SK-N-SH (cell line): Measurements from ENCODE around the gene HMGXB3. TPM values are rescaled to one million over a fixed set of nuclear protein-coding genes. Genes with fewer than 3 reads are reported as not detected.

Experiments used
- CTCF ChIA-PET: fragments of 300-600, 350-600 bp; formaldehyde crosslinking; extraction: SDS; loops from one replicate; lab custom pipeline; 2021; lab: Yijun Ruan, JAX
- POLR2A ChIA-PET: fragments of 350-600 bp; sonication (Branson Sonifier 250); formaldehyde crosslinking; extraction: SDS; loops from one replicate; lab custom pipeline; 2020; ENCODE audit warnings: antibody characterized with exemption, inconsistent platforms; lab: Yijun Ruan, JAX
- DNase-seq: peaks from one replicate; pipeline ENCODE4 v3.0.0; 2012
- H2AFZ ChIP-seq: fragments of 200-600 bp; sonication (generic); 2 replicates; pipeline ENCODE4 v1.8.1; 2016; ENCODE audit warnings: antibody characterized with exemption, mild to moderate bottlenecking, low read depth
- H3F3A ChIP-seq: fragments of 200-600 bp; sonication (generic); replicated peaks from 2 replicates; pipeline ENCODE3; 2016; ENCODE audit warnings: antibody characterized with exemption, mild to moderate bottlenecking; ENCODE audit not compliant: insufficient read depth
- H3K27ac ChIP-seq, 2 experiments: fragments of 200-500 bp in 1 of 2; fragments of 200-600 bp in 1 of 2; sonication (Bioruptor generic) in 1 of 2; sonication (generic), shearing (Covaris generic) in 1 of 2; 2 replicates each; pipeline versions ENCODE4 v1.5.1 to v1.6.1; 2014 to 2016; ENCODE audit warnings: low read depth in 2 of 2, inconsistent platforms in 1 of 2, low read length in 1 of 2, mild to moderate bottlenecking in 1 of 2, mixed read lengths in 1 of 2
- H3K27me3 ChIP-seq: fragments of 200-600 bp; sonication (generic), shearing (Covaris generic); 2 replicates; pipeline ENCODE4 v1.6.1; 2016; ENCODE audit warnings: mixed run types; ENCODE audit not compliant: insufficient read depth
- H3K36me3 ChIP-seq, 2 experiments: fragments of 200-500 bp in 1 of 2; fragments of 200-600 bp in 1 of 2; sonication (Bioruptor generic) in 1 of 2; sonication (generic) in 1 of 2; replicated peaks in 1 of 2; 2 replicates each; pipeline versions ENCODE3 to v1.5.1; 2014 to 2016; ENCODE audit warnings: low read length in 1 of 2, mild to moderate bottlenecking in 1 of 2; ENCODE audit not compliant: insufficient read depth in 2 of 2, control insufficient read depth in 1 of 2
- H3K4me1 ChIP-seq, 2 experiments: fragments of 200-500 bp in 1 of 2; fragments of 200-600 bp in 1 of 2; sonication (Bioruptor generic) in 1 of 2; sonication (generic), shearing (Covaris generic) in 1 of 2; 2 replicates each; pipeline versions ENCODE4 v1.5.1 to v1.6.1; 2014 to 2016; ENCODE audit warnings: low read depth in 1 of 2, low read length in 1 of 2, mixed run types in 1 of 2; ENCODE audit not compliant: insufficient read depth in 2 of 2, control insufficient read depth in 1 of 2
- H3K4me2 ChIP-seq: fragments of 200-600 bp; sonication (generic), shearing (Covaris generic); 2 replicates; pipeline ENCODE4 v1.6.1; 2017; ENCODE audit warnings: mixed run types
- H3K4me3 ChIP-seq, 2 experiments: fragments of 200-500 bp in 1 of 2; fragments of 200-600 bp in 1 of 2; sonication (Bioruptor generic) in 1 of 2; sonication (generic), shearing (Covaris generic) in 1 of 2; 2 replicates each; pipeline versions ENCODE4 v1.5.1 to v1.8.1; 2014 to 2016; ENCODE audit warnings: low read depth in 2 of 2, inconsistent platforms in 1 of 2, low read length in 1 of 2, mild to moderate bottlenecking in 1 of 2, mixed read lengths in 1 of 2, moderate library complexity in 1 of 2
- H3K79me2 ChIP-seq: fragments of 200-600 bp; sonication (generic); 2 replicates; pipeline ENCODE4 v1.8.1; 2017; ENCODE audit warnings: mild to moderate bottlenecking; ENCODE audit not compliant: insufficient read depth
- H3K9ac ChIP-seq: fragments of 200-600 bp; sonication (generic); 2 replicates; pipeline ENCODE4 v1.6.1; 2017; ENCODE audit warnings: mixed run types
- H3K9me2 ChIP-seq: fragments of 200-600 bp; sonication (generic); 2 replicates; pipeline ENCODE4 v1.6.1; 2017; ENCODE audit warnings: mixed run types
- H3K9me3 ChIP-seq: fragments of 200-600 bp; sonication (generic); 2 replicates; pipeline ENCODE4 v1.6.1; 2017; ENCODE audit warnings: mixed run types, mild to moderate bottlenecking, moderate library complexity
- H4K20me1 ChIP-seq: fragments of 200-600 bp; sonication (generic); 2 replicates; pipeline ENCODE4 v1.6.1; 2017; ENCODE audit warnings: mild to moderate bottlenecking, mixed run types; ENCODE audit not compliant: insufficient read depth
- FOSL2 ChIP-seq: IDR thresholded peaks from 2 replicates; pipeline ENCODE4 v1.4.0; 2012; ENCODE audit warnings: low read depth, mild to moderate bottlenecking, moderate library complexity, borderline replicate concordance
- FOXM1 ChIP-seq: IDR thresholded peaks from 2 replicates; pipeline ENCODE4 v1.4.0; 2012; ENCODE audit warnings: low read depth, mild to moderate bottlenecking
- GATA2 ChIP-seq: sonication (generic); formaldehyde crosslinking; IDR thresholded peaks from 2 replicates; pipeline ENCODE4 v1.5.0; 2020; ENCODE audit warnings: mild to moderate bottlenecking, missing genetic modification reagents
- MAX ChIP-seq: IDR thresholded peaks from 2 replicates; pipeline ENCODE4 v1.4.0; 2012; ENCODE audit warnings: low read depth
- POLR2AphosphoS5 ChIP-seq: IDR thresholded peaks from 2 replicates; pipeline ENCODE4 v1.6.1; 2012; ENCODE audit warnings: low read depth, low read length
- RCOR1 ChIP-seq: fragments of 150-350 bp; IDR thresholded peaks from 2 replicates; pipeline ENCODE4 v1.6.1; 2017; ENCODE audit warnings: antibody characterized with exemption, low read length
- RXRA ChIP-seq: IDR thresholded peaks from 2 replicates; pipeline ENCODE4 v1.4.0; 2012; ENCODE audit warnings: low read depth, mild to moderate bottlenecking, borderline replicate concordance
- SIN3A ChIP-seq: IDR thresholded peaks from 2 replicates; pipeline ENCODE4 v1.6.1; 2012; ENCODE audit warnings: low read depth, mild to moderate bottlenecking, low read length, moderate library complexity, borderline replicate concordance
- SMC3 ChIP-seq: IDR thresholded peaks from 2 replicates; pipeline ENCODE4 v1.6.1; 2012; ENCODE audit warnings: low read depth, low read length, improper control_type of control experiment
- TEAD4 ChIP-seq: IDR thresholded peaks from 2 replicates; pipeline ENCODE4 v1.4.0; 2012; ENCODE audit warnings: mild to moderate bottlenecking, borderline replicate concordance; ENCODE audit not compliant: insufficient read depth
- USF1 ChIP-seq: IDR thresholded peaks from 2 replicates; pipeline ENCODE4 v1.4.0; 2012; ENCODE audit warnings: low read depth, borderline replicate concordance
- USF2 ChIP-seq: fragments of 150-350 bp; IDR thresholded peaks from 2 replicates; pipeline ENCODE4 v1.6.1; 2017; ENCODE audit warnings: antibody characterized with exemption, low read length, low read depth, borderline replicate concordance
- YY1 ChIP-seq: IDR thresholded peaks from 2 replicates; pipeline ENCODE4 v1.4.0; 2012; ENCODE audit warnings: low read depth, mild to moderate bottlenecking
- WGBS: methylation state at CpG from one replicate; pipeline ENCODE4 v1.1.6; 2017; ENCODE audit warnings: low lambda C conversion rate; 5-methylcytosine and 5-hydroxymethylcytosine counted together
- polyA plus RNA-seq, 3 experiments: library from polyadenylated mRNA; depleted of rRNA; stranded (reverse); fragments of >200 nt; gene quantifications; 2 replicates each; pipeline ENCODE4 v1.2.3, GENCODE V29; 2012

The HMGXB3 gene
- polyA plus RNA-seq, 1 of the 3 experiments (the other 2 are of a cell fraction), result 28.8 TPM

DNA sequence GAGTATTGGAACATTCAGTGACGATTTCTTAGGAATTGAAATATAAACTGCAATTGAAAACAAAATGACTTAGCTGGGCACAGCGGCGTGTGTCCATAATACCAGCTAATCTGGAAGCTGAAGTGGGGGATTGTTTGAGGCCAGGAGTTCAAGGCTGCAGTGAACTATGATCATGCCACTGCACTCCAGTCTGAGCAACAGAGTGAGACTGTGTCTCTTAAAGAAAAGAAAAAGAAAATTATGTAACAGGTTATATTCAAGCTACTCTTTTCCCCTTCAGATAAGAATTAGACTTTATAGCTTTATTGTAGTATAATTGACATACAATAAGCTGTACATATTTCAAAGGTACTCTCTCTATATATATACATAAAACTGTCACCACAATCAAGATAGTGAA is 33.6 kb upstream of the HMGXB3 start:
- TF ChIP-seq MAX (no peak), RXRA (no peak)
- H2AFZ ChIP-seq, result no peak overlapping the region
- H3K9ac ChIP-seq, result no peak overlapping the region
- WGBS, result 96% methylated on average over 3 of the region's 3 CpGs
- no peak for DNase-seq
- CTCF ChIA-PET, result interaction anchor here (1.0 to 12.1 kb wide), 5 partner anchors 24 to 330 kb away, joined by 3 to 244 read pairs (median 29); no protein-coding TSS in a partner anchor
- H4K20me1 ChIP-seq, result no peaks in the 10 kb centered on the region
- H3K9me3 ChIP-seq, result no peaks in the 10 kb centered on the region
- H3K4me3 ChIP-seq, result no peak overlapping the region
- no peak overlapping the region for H3K27ac ChIP-seq
- no peaks in the 10 kb centered on the region; a peak in 1 of 4 replicates for H3K4me1 ChIP-seq
- H3K79me2 ChIP-seq, result peaks cover 20% of the 10 kb centered on the region; the same call in 1 of the 2 replicates
- H3K36me3 ChIP-seq, result no peaks in the 10 kb centered on the region
- H3K4me2 ChIP-seq, result no peak overlapping the region
- no peaks in the 10 kb centered on the region for H3K9me2 ChIP-seq
- no peaks in the 10 kb centered on the region for H3K27me3 ChIP-seq
- H3F3A ChIP-seq, result peaks cover 10% of the 10 kb centered on the region
- POLR2A ChIA-PET, result no interaction called here

DNA sequence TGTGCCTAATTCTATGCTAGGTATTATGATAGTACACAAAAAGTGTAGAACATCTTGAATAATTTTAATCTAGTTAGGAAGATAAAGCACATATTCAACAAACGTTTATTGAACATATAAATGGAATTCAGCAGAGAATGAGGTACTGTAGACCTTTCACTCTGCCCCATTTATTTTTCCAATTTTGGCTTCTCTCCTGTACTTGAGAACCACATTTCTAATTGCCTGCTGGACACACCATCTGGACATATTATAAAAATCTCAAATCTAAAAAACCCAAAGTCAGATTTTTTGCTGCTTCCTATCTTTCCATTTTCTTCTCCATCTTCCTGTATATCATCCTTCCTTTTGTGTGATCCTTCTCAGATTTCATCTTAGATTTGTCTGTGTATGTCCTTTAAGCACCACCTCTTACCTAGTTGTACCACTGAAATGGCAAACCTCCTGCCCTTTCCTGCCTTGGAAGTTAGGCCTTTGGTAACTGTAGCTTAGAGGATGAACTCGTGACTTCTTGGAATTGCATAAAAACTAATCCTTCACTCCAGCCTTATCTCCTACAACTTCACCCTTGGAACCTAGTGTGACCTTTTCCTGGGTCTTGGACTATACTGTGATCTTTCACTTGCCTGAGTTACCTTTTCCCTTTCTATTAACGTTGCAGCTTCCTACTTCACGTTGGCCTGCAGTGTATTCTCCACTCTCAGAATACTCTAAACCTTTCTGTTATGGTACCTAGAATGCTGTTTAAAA is 31.2 kb upstream of the HMGXB3 start:
- Histone ChIP-seq H3F3A (peaks cover 7% of the 10 kb centered on the region), H3K4me1 (no peaks in the 10 kb centered on the region), H3K36me3 (no peaks in the 10 kb centered on the region), H2AFZ (no peak overlapping the region), H3K4me3 (no peak overlapping the region), H3K9me3 (no peaks in the 10 kb centered on the region), H3K79me2 (peaks cover 16% of the 10 kb centered on the region), H3K9me2 (no peaks in the 10 kb centered on the region), H4K20me1 (no peaks in the 10 kb centered on the region), H3K4me2 (no peak overlapping the region), H3K27me3 (no peaks in the 10 kb centered on the region), H3K27ac (no peak overlapping the region), H3K9ac (no peak overlapping the region)
- TF ChIP-seq TEAD4 (no peak), FOSL2 (no peak)
- WGBS, result 84% methylated on average over 4 of the region's 4 CpGs
- CTCF ChIA-PET, result interaction anchor here (0.7 to 7.2 kb wide), 7 partner anchors 10 to 332 kb away, joined by 3 to 35 read pairs (median 7); partner anchors contain the start of gene SLC26A2
- DNase-seq, result no peak
- POLR2A ChIA-PET, result no interaction called here

DNA sequence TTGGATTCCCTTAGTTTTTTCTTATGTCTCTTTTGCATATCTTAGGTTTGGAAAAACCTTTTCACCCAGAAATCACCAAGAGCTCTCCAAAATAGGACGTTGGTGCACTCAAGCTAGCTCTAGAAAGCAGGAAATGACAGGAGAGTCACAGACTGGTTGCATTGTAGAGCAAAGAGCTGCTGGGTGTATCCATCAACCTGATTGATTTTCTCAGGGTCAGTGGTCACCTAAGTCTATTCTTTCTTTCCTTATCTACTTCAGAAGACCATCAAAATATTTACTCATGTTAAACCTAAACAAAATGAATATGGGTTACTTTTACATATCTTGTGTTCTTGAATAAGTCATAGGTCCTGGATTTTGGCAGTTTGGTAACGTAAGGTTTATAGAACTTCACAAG is 25.1 kb upstream of the HMGXB3 start:
- H3K27me3 ChIP-seq, result no peaks in the 10 kb centered on the region
- 53% methylated on average over 2 of the region's 2 CpGs for WGBS
- no peak overlapping the region for H3K4me2 ChIP-seq
- no peak for DNase-seq
- ChIA-PET POLR2A (no interaction called here), CTCF (interaction anchor here (1.8 to 3.4 kb wide), 3 partner anchors 13 to 141 kb away, joined by 5 to 16 read pairs (median 11); no protein-coding TSS in a partner anchor)
- H3K9me3 ChIP-seq, result no peaks in the 10 kb centered on the region
- H3K36me3 ChIP-seq, result peaks cover 7 to 14% of the 10 kb centered on the region in 2 experiments
- H3K4me1 ChIP-seq, result no peaks in the 10 kb centered on the region
- no peak overlapping the region for H2AFZ ChIP-seq
- H3K9me2 ChIP-seq, result no peaks in the 10 kb centered on the region
- no peak overlapping the region for H3K27ac ChIP-seq
- TF ChIP-seq SIN3A (no peak), POLR2AphosphoS5 (no peak), RCOR1 (no peak), USF1 (no peak), GATA2 (CRISPR knock-in tag) (no peak), FOXM1 (no peak), TEAD4 (no peak), USF2 (no peak), YY1 (no peak), RXRA (no peak), SMC3 (no peak)
- no peaks in the 10 kb centered on the region for H4K20me1 ChIP-seq
- H3K9ac ChIP-seq, result no peak overlapping the region
- H3K79me2 ChIP-seq, result no peaks in the 10 kb centered on the region; the same call in 1 of the 2 replicates
- no peaks in the 10 kb centered on the region for H3F3A ChIP-seq
- no peak overlapping the region for H3K4me3 ChIP-seq
